ENCODE results near the gene NRG2.

Gene NRG2

DNA sequence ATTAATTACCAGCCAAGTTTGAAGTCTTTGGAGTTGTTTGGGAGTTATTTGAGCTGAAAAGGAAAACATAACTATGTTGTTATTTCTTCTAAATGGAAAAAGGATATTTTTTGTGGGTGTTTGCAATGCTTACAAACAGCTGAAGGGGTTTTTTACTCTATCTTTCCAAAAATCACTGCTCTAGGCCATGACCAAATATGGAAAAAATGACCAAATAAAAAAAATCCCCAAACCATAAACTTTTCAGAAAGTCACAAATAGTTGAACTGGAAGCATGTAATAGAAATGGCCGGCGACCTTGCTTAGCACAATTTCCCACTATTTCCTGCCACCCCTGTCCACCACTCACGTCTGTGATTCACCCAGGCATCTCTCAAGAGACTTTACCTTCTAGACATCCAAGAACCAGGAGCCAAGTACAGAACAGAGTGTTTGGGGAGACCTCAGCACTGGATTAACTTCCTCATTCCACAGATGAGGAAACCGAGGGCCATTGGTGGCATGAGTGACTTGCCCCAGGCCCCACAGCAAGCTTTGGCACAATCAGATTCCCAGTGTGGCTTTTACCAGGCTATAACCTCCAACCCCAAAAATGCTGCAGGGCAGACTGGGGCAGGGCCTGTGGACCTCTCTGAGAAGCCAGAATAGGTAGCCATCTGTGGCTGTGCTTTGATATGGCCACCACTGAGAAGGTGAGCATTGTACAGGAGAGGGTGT lies 84.5 kb downstream of the NRG2 start:
- H3K4me3 ChIP-seq (ENCODE audit: low read depth, low read length) = no peak overlapping the region
- TF ChIP-seq, protein P1, sequence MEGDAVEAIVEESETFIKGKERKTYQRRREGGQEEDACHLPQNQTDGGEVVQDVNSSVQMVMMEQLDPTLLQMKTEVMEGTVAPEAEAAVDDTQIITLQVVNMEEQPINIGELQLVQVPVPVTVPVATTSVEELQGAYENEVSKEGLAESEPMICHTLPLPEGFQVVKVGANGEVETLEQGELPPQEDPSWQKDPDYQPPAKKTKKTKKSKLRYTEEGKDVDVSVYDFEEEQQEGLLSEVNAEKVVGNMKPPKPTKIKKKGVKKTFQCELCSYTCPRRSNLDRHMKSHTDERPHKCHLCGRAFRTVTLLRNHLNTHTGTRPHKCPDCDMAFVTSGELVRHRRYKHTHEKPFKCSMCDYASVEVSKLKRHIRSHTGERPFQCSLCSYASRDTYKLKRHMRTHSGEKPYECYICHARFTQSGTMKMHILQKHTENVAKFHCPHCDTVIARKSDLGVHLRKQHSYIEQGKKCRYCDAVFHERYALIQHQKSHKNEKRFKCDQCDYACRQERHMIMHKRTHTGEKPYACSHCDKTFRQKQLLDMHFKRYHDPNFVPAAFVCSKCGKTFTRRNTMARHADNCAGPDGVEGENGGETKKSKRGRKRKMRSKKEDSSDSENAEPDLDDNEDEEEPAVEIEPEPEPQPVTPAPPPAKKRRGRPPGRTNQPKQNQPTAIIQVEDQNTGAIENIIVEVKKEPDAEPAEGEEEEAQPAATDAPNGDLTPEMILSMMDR (IDR thresholded peaks at IDR 0.05; ENCODE audit: low read depth, low read length) = no peak

DNA sequence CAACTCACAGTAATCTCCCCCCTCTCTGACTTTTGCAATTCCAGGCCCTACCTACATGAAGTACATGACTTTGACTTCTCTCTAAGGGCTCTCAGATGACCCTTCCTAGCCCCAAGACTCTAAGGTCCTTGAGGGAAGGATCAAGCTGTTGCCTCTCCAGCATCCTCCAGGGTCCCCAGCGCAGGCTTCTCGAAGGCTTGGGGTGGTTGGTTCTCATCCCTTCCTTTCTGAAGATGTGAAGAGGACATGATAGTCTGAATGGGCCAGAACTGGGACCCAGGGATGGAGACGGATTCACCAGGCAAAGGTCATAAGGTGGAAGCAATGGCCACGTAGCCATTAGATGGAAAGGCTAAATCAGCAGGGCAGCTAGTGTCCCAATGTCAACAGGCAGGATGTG lies 86.8 kb downstream of the NRG2 start:
- H3K4me3 ChIP-seq (ENCODE audit: low read depth, low read length) = no peak overlapping the region
- TF ChIP-seq, protein P1 (IDR thresholded peaks at IDR 0.05; ENCODE audit: low read depth, low read length) = no peak

DNA sequence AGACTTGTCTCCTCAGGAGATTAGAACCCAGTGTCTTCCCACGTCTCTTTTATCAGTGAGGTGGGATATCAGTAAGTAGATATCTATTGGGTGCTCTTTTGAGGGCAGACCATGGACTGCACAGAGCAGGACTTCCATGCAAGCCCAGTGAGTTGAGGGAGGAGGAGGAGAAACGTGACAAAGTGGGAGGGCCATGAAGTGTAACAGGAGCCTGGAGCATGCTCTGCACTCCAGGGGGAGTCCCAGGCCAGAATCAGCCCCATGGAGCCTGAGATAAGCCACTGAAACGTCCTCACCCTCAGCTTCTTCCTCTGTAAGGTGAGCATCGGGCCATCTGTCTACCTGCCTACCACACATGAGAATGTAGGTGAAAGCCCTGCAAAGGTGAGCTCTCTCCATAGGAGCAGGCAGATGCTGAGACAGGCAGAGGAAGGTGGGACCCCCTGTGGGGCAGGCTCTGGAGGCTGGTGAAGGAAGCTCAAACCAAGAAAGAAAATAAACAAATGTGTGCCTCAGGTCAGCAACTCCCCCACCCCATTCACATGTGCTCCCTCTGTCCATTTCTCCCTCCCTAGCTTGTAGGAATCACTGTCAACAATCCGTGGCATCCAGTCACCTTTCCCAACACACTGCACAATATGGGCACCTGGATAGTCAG lies 87.4 kb downstream of the NRG2 start:
- TF ChIP-seq, protein P1 (IDR thresholded peaks at IDR 0.05; ENCODE audit: low read depth, low read length) = no peak
- H3K4me3 ChIP-seq (ENCODE audit: low read depth, low read length) = no peak overlapping the region

DNA sequence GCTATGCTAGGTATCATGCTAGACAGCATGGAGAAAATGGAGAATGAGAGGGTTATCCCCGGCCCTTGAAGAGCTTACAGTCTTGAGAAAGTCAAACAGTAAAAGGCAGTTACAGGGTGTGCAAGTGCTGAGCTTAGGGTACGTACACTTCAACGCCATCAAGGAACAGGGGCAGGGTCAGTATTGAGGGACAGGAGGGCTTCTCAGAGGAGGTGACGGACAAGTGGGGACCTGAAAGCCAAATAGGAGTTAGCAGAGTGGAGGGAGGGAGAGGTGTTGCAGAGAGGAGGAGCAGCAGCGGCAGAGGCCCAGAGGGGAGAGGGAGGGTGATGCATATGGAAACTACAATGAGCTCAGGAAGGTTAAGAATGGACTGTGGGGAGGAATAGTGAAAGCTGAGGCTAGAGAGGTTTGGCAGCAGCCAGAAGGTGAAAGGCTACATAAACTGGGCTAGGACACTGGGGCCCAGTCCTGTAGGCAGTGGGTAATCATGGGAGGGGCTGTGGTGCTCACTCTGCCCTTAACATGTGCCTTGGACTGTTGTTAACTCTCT lies 88.0 kb downstream of the NRG2 start:
- TF ChIP-seq, protein P1 (IDR thresholded peaks at IDR 0.05; ENCODE audit: low read depth, low read length) = no peak
- H3K4me3 ChIP-seq (ENCODE audit: low read depth, low read length) = no peak overlapping the region

DNA sequence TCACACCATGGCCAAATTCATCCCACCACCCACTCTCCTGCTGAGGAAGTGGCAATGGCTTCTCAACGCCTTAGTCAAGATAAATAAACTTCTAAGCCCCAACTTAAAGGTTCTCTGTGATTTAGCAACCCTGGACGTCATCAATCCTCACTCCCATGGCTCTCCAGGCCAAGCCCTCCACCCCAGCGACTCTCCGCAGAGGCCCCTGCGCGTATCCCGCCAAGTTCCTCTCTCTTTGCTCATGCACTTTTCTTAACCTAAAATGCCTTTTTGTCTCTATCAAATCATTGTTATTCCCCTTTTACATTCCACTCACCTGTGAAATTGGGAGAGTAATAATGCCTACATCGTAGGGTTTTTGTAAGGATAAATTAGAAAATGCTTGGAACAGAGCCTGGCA lies 88.6 kb downstream of the NRG2 start:
- H3K4me3 ChIP-seq (ENCODE audit: low read depth, low read length) = no peak overlapping the region
- TF ChIP-seq, protein P1 (IDR thresholded peaks at IDR 0.05; ENCODE audit: low read depth, low read length) = no peak

DNA sequence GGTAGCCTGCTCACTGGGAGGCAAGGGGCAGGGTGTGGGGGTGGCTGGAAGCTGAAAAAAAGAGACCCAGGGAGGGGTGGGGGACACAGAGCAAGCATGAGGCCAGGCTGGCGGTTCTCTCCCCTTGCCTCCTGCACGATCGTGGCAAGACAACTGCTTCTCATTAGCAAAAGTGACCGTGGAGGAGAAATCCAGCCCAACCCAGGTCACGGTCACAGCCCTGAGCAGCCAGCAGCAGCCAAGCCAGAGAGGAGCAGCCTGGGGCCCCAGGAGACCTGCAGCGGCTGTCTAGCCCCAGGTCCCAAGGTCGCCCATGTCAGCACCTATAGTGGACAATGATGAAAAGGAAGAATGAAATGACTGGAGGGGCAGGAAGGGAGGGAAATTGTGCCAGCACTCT lies 89.1 kb downstream of the NRG2 start:
- no peak overlapping the region for H3K4me3 ChIP-seq (ENCODE audit: low read depth, low read length)
- TF ChIP-seq, protein P1 (IDR thresholded peaks at IDR 0.05; ENCODE audit: low read depth, low read length) = no peak

DNA sequence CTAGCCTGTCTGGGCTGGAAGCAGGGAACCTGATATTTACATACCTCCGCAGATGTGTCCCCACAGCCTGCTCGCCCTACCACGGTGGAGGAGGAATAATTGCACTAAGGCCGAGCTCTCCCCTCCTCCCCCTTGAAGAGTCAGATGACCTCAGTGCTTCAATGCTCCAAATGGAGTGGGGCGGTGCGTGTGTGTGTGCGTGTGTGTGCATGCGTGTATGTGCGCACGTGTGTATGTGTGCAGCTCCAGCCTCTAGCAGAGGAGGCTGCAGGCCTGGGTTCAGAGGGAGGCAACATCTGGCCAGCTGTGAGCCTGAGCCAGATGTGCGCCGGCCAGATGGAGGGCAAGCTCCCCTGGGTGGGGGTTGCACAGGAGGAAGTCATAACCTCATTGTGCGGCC lies 90.5 kb downstream of the NRG2 start:
- TF ChIP-seq, protein P1 (IDR thresholded peaks at IDR 0.05; ENCODE audit: low read depth, low read length) = no peak
- H3K4me3 ChIP-seq (ENCODE audit: low read depth, low read length) = no peak overlapping the region
